Caco-2 (cell line): ENCODE results near the gene CARD14. TPM values are rescaled to one million over a fixed set of nuclear protein-coding genes. Genes with fewer than 3 reads are reported as not detected.

ENCODE experiments used
- BruUV-seq: library from RNA; stranded (reverse); fragments of 400-500 nt; replicated peaks from 2 replicates; lab custom pipeline; 2021; lab: Mats Ljungman, UMichigan
- CTCF ChIA-PET: fragments of 300-600 bp; sonication (Branson Sonifier 250); formaldehyde crosslinking; loops from one replicate; lab custom pipeline; 2022; ENCODE audit warnings: antibody characterized with exemption; lab: Charles Lee
- POLR2A ChIA-PET: fragments of 300-600 bp; sonication (Branson Sonifier 250); formaldehyde crosslinking; loops from one replicate; lab custom pipeline; 2022; ENCODE audit warnings: antibody characterized with exemption; lab: Charles Lee
- DNase-seq, 2 experiments: peaks; one replicate each; pipeline versions ENCODE4 v3.0.0 to v3.0.0-alpha.2; 2020 to 2022
- H3K27me3 ChIP-seq: replicated peaks from 2 replicates; pipeline ENCODE4 v1.6.0; 2011; ENCODE audit warnings: low read length; ENCODE audit not compliant: control insufficient read depth, insufficient read depth
- H3K36me3 ChIP-seq: 2 replicates; pipeline ENCODE4 v1.5.1; 2011; ENCODE audit warnings: low read length; ENCODE audit not compliant: control insufficient read depth, insufficient read depth
- H3K4me1 ChIP-seq: fragments of 250-450 bp; sonication (Bioruptor Pico); 2 replicates; pipeline ENCODE4 v1.5.1; 2020; ENCODE audit warnings: mild to moderate bottlenecking
- H3K4me3 ChIP-seq: 2 replicates; pipeline ENCODE4 v1.5.1; 2011; ENCODE audit warnings: low read depth, mild to moderate bottlenecking, control low read depth, low read length
- H3K9me3 ChIP-seq: fragments of 250-450 bp; sonication (Bioruptor Pico); 2 replicates; pipeline ENCODE4 v1.5.1; 2020; ENCODE audit warnings: mild to moderate bottlenecking, moderate library complexity
- H3K27ac Mint-ChIP-seq: one replicate; pipeline ENCODE4 v1.8.0; 2022; ENCODE audit warnings: mixed read lengths; ENCODE audit not compliant: unreplicated experiment
- H3K27me3 Mint-ChIP-seq: one replicate; pipeline ENCODE4 v1.8.0; 2022; ENCODE audit warnings: mixed read lengths; ENCODE audit not compliant: insufficient read depth, unreplicated experiment
- H3K36me3 Mint-ChIP-seq: one replicate; pipeline ENCODE4 v1.8.0; 2022; ENCODE audit warnings: mild to moderate bottlenecking, mixed read lengths; ENCODE audit not compliant: insufficient read depth, unreplicated experiment
- H3K4me1 Mint-ChIP-seq: one replicate; pipeline ENCODE4 v1.8.0; 2022; ENCODE audit warnings: low read depth, mixed read lengths; ENCODE audit not compliant: unreplicated experiment
- H3K4me3 Mint-ChIP-seq: one replicate; pipeline ENCODE4 v1.8.0; 2022; ENCODE audit warnings: mild to moderate bottlenecking, moderate library complexity, mixed read lengths; ENCODE audit not compliant: unreplicated experiment
- H3K9me3 Mint-ChIP-seq: one replicate; pipeline ENCODE4 v1.8.0; 2022; ENCODE audit warnings: mixed read lengths; ENCODE audit not compliant: unreplicated experiment
- CTCF ChIP-seq, 2 experiments: fragments of 200-600 bp in 1 of 2; IDR thresholded peaks; 1 replicate in 1 of 2; 2 replicates in 1 of 2; pipeline versions ENCODE4 v1.5.1 to v1.8.0; 2011 to 2022; ENCODE audit warnings: antibody characterized with exemption in 1 of 2, control low read depth in 1 of 2, inconsistent platforms in 1 of 2, low read depth in 1 of 2, low read length in 1 of 2, mild to moderate bottlenecking in 1 of 2, moderate library complexity in 1 of 2; ENCODE audit not compliant: insufficient read depth in 1 of 2, severe bottlenecking in 1 of 2, unreplicated experiment in 1 of 2
- intact Hi-C: fragments of 100-400 bp; cut with micrococcal nuclease; formaldehyde crosslinking; loops from one replicate; pipeline ENCODE4 v1.10.0; 2022; ENCODE audit not compliant: unreplicated experiment
- total RNA-seq: library from RNA; stranded (reverse); gene quantifications from 2 replicates; pipeline ENCODE4 v1.2.3, GENCODE V29; 2022

The CARD14 gene
- total RNA-seq, 1 experiment from 2014 or later: 1.3 TPM

GRCh38 chr17:80147035-80147822, 22.6 kb upstream of the CARD14 start, which contains the start of gene EIF4A3:
Gene EIF4A3, minus strand, starts transcription at chr17:80147128. Its CDS starts 167 bp downstream, at chr17:80146961.
- Histone ChIP-seq H3K9me3 (no peaks in the 10 kb centered on the region), H3K36me3 (peaks cover 5% of the 10 kb centered on the region), H3K4me1 (peaks cover 10% of the 10 kb centered on the region), H3K4me3 (peak within 1 kb of the TSS; percentile 99), H3K27me3 (no peaks in the 10 kb centered on the region)
- H3K27ac Mint-ChIP-seq: peak within 1 kb of the TSS; percentile 55
- ChIA-PET POLR2A (interaction anchor here (0.7 kb wide), 1 partner anchor 46 kb away, joined by 3 read pairs; the partner anchor contains the start of gene GAA), CTCF (interaction anchor here (1.0 kb wide), 1 partner anchor 23 kb away, joined by 3 read pairs; no protein-coding TSS in a partner anchor)
- H3K27me3 Mint-ChIP-seq: no peaks in the 10 kb centered on the region
- peak within 1 kb of the TSS; percentile 81 for H3K4me3 Mint-ChIP-seq
- no peak for TF ChIP-seq CTCF (IDR thresholded peaks at IDR 0.05; ENCODE audit: insufficient read depth in 1 of 2, low read depth in 1 of 2, low read length in 1 of 2, severe bottlenecking in 1 of 2, unreplicated experiment in 1 of 2)
- H3K4me1 Mint-ChIP-seq: peaks cover 11% of the 10 kb centered on the region
- intact Hi-C loops: loop anchor here (1.0 to 5.0 kb wide), 2 partner anchors 28 to 75 kb away; partner anchors contain the start of genes SGSH and SLC26A11
- DNase-seq: peak; percentile 99
- BruUV-seq: TSS peak; percentile 75
- peaks cover 3% of the 10 kb centered on the region for H3K9me3 Mint-ChIP-seq
- H3K36me3 Mint-ChIP-seq: peaks cover 55% of the 10 kb centered on the region

- no peak overlapping the region for H3K4me3 Mint-ChIP-seq
- peaks cover under 1% of the 10 kb centered on the region for H3K4me1 Mint-ChIP-seq
- no peak for DNase-seq
These were observed 18.5 kb upstream of the CARD14 start for GRCh38 chr17:80151333-80151732.

More at GRCh38 chr17:80151333-80151732, 18.5 kb upstream of the CARD14 start:
- H3K9me3 Mint-ChIP-seq: peaks cover 36% of the 10 kb centered on the region
- ChIA-PET CTCF (no interaction called here), POLR2A (no interaction called here)
- Histone ChIP-seq H3K9me3 (peaks cover 18% of the 10 kb centered on the region), H3K27me3 (no peaks in the 10 kb centered on the region), H3K36me3 (no peaks in the 10 kb centered on the region), H3K4me3 (no peak overlapping the region), H3K4me1 (no peaks in the 10 kb centered on the region)
- peaks cover 18% of the 10 kb centered on the region for H3K36me3 Mint-ChIP-seq
- no peak overlapping the region for H3K27ac Mint-ChIP-seq
- no peak for TF ChIP-seq CTCF (IDR thresholded peaks at IDR 0.05; ENCODE audit: insufficient read depth in 1 of 2, low read depth in 1 of 2, low read length in 1 of 2, severe bottlenecking in 1 of 2, unreplicated experiment in 1 of 2)
- H3K27me3 Mint-ChIP-seq: no peaks in the 10 kb centered on the region
- intact Hi-C loops: no loop called here
- no TSS peak for BruUV-seq
